Measurements from ENCODE around the gene MAMDC2.
"Not testable (repeated sequence)": the region's sequence is repeated elsewhere in the genome, so short reads cannot be mapped to it uniquely, and the experiment has no call there.

The MAMDC2 gene

GRCh38 chr9:70038171-70038621, 5.5 kb upstream of the MAMDC2 start:
- DNase-seq, result not testable (repeated sequence)

- no peak for DNase-seq
Observed at GRCh38 chr9:70040376-70040903, 3.2 kb upstream of the MAMDC2 start.

GRCh38 chr9:70042461-70043215, 1.0 kb upstream of the MAMDC2 start:
- no peak for DNase-seq

- no peak for DNase-seq
Observed at GRCh38 chr9:70043285-70043684, 363 bp upstream of the MAMDC2 start.

GRCh38 chr9:70044490-70045307, 1.1 kb downstream of the MAMDC2 start:
- DNase-seq, result peak; percentile 61

GRCh38 chr9:70045452-70045851, 1.8 kb downstream of the MAMDC2 start:
- no peak for DNase-seq

GRCh38 chr9:70046274-70047070, 2.8 kb downstream of the MAMDC2 start:
- no peak for DNase-seq

- no peak for DNase-seq
Observed at GRCh38 chr9:70049236-70049635, 5.6 kb downstream of the MAMDC2 start.

- no peak for DNase-seq
Observed at GRCh38 chr9:70049672-70050271, 6.1 kb downstream of the MAMDC2 start.

- no peak for DNase-seq
Observed at GRCh38 chr9:70052768-70053167, 9.1 kb downstream of the MAMDC2 start.

GRCh38 chr9:70053864-70054263, 10.2 kb downstream of the MAMDC2 start:
- DNase-seq, result peak; percentile 55

GRCh38 chr9:70054521-70054920, 10.9 kb downstream of the MAMDC2 start:
- DNase-seq, result no peak

GRCh38 chr9:70055406-70056210, 12.0 kb downstream of the MAMDC2 start:
- DNase-seq, result no peak

GRCh38 chr9:70056211-70056944, 12.7 kb downstream of the MAMDC2 start:
- no peak for DNase-seq

GRCh38 chr9:70058569-70059116, 15.0 kb downstream of the MAMDC2 start:
- DNase-seq, result no peak

- DNase-seq, result no peak
Observed at GRCh38 chr9:70060148-70060882, 16.7 kb downstream of the MAMDC2 start.

GRCh38 chr9:70060883-70061507, 17.3 kb downstream of the MAMDC2 start:
- no peak for DNase-seq

GRCh38 chr9:70061776-70062175, 18.1 kb downstream of the MAMDC2 start:
- peak; percentile 48 for DNase-seq

GRCh38 chr9:70064496-70064895, 20.8 kb downstream of the MAMDC2 start:
- DNase-seq, result no peak
